ENCODE data around the gene HGF.

HGF gene

DNA sequence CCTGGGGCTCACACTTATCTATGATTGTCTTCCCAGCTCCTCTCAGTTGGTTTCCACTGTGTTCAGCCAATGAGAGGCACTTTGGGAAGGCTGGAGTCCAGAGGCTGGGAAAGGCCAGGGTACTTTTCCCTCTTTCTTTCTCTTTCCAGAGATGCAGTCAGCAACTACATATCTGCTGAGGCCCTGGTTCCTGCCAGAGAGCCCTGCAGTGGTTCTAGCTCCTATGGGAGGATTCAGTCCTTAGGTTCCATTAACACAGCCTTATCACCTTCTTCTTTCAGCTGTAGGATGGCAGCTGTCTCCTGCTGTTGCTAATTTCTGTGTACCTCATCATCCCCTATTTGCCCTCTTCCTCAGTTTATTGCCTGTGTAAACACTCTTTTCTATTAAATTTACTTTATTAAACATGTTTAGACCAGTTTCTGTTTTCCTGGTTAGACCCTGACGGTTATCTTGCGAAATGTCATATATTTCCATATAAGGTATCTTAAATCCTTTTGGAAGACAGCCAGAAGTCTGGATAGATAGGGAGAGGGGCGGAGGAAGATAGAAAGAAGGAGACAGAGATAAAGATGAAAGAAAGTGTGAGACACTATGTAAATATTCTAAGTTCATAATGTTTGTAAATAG, 100.3 kb downstream of the HGF start:
- Histone ChIP-seq H3K27ac (replicated peaks) (no peak overlapping the region), H3K4me3 (replicated peaks; ENCODE audit: insufficient read depth, low read length) (no peak overlapping the region), H3K27me3 (ENCODE audit: insufficient read depth, poor library complexity, severe bottlenecking) (no peaks in the 10 kb centered on the region)
- TF ChIP-seq GABPA (IDR thresholded peaks at IDR 0.05; ENCODE audit: low read depth) (no peak), SPI1 (IDR thresholded peaks at IDR 0.05; ENCODE audit: borderline replicate concordance, low read depth) (no peak)
- no peak for DNase-seq (ENCODE audit: low read depth in 1 of 2, low spot score in 1 of 2)

DNA sequence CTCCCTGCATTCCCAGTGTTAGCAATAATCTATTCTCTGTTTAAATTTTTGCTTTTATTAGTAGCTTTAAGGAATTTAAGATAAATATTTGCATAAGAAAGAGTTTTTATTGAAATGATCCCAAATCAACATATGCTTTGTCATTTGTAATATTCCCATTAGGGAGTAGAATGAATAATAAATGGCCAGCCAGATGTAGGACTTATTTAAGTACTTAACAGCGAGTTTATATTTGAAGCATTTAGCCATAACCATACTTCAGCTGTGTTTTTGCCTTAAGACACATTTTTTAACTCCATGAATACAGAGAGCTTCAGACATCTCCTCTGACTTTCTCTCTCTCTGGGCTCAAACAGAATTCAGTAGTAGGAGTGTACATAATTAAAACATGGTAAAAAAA, 103.6 kb downstream of the HGF start:
- TF ChIP-seq, protein P1, sequence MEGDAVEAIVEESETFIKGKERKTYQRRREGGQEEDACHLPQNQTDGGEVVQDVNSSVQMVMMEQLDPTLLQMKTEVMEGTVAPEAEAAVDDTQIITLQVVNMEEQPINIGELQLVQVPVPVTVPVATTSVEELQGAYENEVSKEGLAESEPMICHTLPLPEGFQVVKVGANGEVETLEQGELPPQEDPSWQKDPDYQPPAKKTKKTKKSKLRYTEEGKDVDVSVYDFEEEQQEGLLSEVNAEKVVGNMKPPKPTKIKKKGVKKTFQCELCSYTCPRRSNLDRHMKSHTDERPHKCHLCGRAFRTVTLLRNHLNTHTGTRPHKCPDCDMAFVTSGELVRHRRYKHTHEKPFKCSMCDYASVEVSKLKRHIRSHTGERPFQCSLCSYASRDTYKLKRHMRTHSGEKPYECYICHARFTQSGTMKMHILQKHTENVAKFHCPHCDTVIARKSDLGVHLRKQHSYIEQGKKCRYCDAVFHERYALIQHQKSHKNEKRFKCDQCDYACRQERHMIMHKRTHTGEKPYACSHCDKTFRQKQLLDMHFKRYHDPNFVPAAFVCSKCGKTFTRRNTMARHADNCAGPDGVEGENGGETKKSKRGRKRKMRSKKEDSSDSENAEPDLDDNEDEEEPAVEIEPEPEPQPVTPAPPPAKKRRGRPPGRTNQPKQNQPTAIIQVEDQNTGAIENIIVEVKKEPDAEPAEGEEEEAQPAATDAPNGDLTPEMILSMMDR (IDR thresholded peaks at IDR 0.05; ENCODE audit: insufficient read depth, low read length): no peak
- TF ChIP-seq, protein P2, sequence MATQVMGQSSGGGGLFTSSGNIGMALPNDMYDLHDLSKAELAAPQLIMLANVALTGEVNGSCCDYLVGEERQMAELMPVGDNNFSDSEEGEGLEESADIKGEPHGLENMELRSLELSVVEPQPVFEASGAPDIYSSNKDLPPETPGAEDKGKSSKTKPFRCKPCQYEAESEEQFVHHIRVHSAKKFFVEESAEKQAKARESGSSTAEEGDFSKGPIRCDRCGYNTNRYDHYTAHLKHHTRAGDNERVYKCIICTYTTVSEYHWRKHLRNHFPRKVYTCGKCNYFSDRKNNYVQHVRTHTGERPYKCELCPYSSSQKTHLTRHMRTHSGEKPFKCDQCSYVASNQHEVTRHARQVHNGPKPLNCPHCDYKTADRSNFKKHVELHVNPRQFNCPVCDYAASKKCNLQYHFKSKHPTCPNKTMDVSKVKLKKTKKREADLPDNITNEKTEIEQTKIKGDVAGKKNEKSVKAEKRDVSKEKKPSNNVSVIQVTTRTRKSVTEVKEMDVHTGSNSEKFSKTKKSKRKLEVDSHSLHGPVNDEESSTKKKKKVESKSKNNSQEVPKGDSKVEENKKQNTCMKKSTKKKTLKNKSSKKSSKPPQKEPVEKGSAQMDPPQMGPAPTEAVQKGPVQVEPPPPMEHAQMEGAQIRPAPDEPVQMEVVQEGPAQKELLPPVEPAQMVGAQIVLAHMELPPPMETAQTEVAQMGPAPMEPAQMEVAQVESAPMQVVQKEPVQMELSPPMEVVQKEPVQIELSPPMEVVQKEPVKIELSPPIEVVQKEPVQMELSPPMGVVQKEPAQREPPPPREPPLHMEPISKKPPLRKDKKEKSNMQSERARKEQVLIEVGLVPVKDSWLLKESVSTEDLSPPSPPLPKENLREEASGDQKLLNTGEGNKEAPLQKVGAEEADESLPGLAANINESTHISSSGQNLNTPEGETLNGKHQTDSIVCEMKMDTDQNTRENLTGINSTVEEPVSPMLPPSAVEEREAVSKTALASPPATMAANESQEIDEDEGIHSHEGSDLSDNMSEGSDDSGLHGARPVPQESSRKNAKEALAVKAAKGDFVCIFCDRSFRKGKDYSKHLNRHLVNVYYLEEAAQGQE (IDR thresholded peaks at IDR 0.05; ENCODE audit: insufficient replicate concordance, low read depth): no peak
- TF ChIP-seq GABPA (IDR thresholded peaks at IDR 0.05; ENCODE audit: low read depth) (no peak), SPI1 (IDR thresholded peaks at IDR 0.05; ENCODE audit: borderline replicate concordance, low read depth) (no peak), POLR2AphosphoS5 (IDR thresholded peaks at IDR 0.05; ENCODE audit: low read depth) (no peak)
- H3K4me3 ChIP-seq (replicated peaks; ENCODE audit: insufficient read depth, low read length): no peak overlapping the region

DNA sequence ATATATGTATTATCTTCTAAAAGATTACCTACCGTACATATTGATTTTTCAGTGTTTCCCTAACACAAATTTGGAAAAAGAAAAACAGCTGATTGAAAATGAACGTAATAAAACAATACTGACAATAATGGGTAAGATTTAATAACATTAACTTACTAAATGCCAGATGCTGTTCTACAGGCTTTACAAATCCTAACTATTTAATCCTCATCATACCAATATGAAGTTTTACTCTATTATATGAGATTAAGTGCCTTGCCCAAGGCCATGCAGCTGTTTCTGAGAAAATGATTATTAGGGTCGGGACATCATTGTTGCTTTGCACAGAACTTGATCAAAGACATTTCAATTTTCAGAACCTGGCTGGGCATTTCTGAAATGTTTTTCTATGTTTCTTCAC, 104.6 kb downstream of the HGF start:
- no peak for DNase-seq (ENCODE audit: low read depth in 1 of 2, low spot score in 1 of 2)
- no peak overlapping the region for H3K27ac ChIP-seq (replicated peaks)
- TF ChIP-seq, protein P1 (IDR thresholded peaks at IDR 0.05; ENCODE audit: insufficient read depth, low read length): no peak
- TF ChIP-seq SPI1 (IDR thresholded peaks at IDR 0.05; ENCODE audit: borderline replicate concordance, low read depth) (no peak), GABPA (IDR thresholded peaks at IDR 0.05; ENCODE audit: low read depth) (no peak), POLR2AphosphoS5 (IDR thresholded peaks at IDR 0.05; ENCODE audit: low read depth) (no peak)
- TF ChIP-seq, protein P2 (IDR thresholded peaks at IDR 0.05; ENCODE audit: insufficient replicate concordance, low read depth): no peak

More for the DNA sequence above, 103.6 kb downstream of the HGF start:
- no peak for DNase-seq (ENCODE audit: low read depth in 1 of 2, low spot score in 1 of 2)
- Histone ChIP-seq H3K27ac (replicated peaks) (no peak overlapping the region), H3K27me3 (ENCODE audit: insufficient read depth, poor library complexity, severe bottlenecking) (no peaks in the 10 kb centered on the region)

DNA sequence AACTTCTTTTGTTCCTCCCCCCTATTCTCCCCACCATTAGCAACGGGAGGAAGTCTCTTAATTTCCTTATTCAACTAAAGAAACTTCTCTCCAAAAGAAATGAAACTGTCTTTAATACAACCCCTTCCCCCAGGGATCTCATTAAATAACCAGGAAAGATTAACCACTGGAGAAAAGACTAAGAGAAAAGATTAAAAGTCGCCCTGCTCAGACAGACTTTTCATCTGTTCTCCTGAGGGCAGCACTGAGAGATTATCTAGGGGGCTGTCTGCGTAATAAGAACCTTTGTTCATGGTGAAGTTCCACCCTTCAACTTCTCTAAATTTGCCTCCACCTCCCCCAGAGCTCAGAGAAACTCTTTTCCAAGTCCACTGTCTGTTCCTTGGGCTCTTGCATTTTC, 105.5 kb downstream of the HGF start:
- no peaks in the 10 kb centered on the region for H3K27me3 ChIP-seq (ENCODE audit: insufficient read depth, poor library complexity, severe bottlenecking)
- H3K27ac ChIP-seq (replicated peaks): no peak overlapping the region
- TF ChIP-seq SPI1 (IDR thresholded peaks at IDR 0.05; ENCODE audit: borderline replicate concordance, low read depth) (no peak), GABPA (IDR thresholded peaks at IDR 0.05; ENCODE audit: low read depth) (no peak), POLR2AphosphoS5 (IDR thresholded peaks at IDR 0.05; ENCODE audit: low read depth) (no peak)
- TF ChIP-seq, protein P2 (IDR thresholded peaks at IDR 0.05; ENCODE audit: insufficient replicate concordance, low read depth): no peak
- TF ChIP-seq, protein P1 (IDR thresholded peaks at IDR 0.05; ENCODE audit: insufficient read depth, low read length): no peak
- no peak for DNase-seq (ENCODE audit: low read depth in 1 of 2, low spot score in 1 of 2)
- H3K4me3 ChIP-seq (replicated peaks; ENCODE audit: insufficient read depth, low read length): no peak overlapping the region

More for the DNA sequence above, 104.6 kb downstream of the HGF start:
- H3K27me3 ChIP-seq (ENCODE audit: insufficient read depth, poor library complexity, severe bottlenecking): no peaks in the 10 kb centered on the region
- H3K4me3 ChIP-seq (replicated peaks; ENCODE audit: insufficient read depth, low read length): no peak overlapping the region

Measured in HL-60 (cell line).